GM08714 (cell line): ENCODE data around the gene TEX53.

ENCODE experiments used
- H3K4me3 ChIP-seq: fragments of 200-500 bp; sonication (Bioruptor generic); 2 replicates; pipeline ENCODE4 v1.5.1; 2014; ENCODE audit warnings: mild to moderate bottlenecking, low read length, inconsistent platforms
- ZNF274 ChIP-seq: IDR thresholded peaks from 2 replicates; pipeline ENCODE4 v1.6.1; 2012; ENCODE audit warnings: mild to moderate bottlenecking, low read depth, low read length

The TEX53 gene

DNA sequence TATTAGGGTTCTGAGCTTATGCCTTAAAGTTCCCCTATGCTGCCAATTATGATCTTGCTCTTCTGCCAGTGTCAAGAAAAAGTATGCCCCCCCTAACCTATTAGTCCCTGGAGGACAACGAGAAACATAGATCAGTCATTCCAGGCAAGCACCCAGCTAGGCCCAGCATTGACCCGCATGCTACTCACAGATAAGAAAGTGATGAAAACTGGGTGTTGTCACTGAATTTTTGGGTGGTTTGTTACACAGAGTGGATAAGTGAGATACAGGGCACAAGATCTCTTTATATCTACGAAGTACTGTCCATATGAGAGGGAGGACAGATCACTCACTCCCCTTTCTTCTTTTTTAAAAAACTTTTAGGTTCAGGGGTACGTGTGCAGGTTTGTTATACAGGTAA, 30.8 kb upstream of the TEX53 start:
- TF ChIP-seq ZNF274, result no peak
- no peak overlapping the region for H3K4me3 ChIP-seq

DNA sequence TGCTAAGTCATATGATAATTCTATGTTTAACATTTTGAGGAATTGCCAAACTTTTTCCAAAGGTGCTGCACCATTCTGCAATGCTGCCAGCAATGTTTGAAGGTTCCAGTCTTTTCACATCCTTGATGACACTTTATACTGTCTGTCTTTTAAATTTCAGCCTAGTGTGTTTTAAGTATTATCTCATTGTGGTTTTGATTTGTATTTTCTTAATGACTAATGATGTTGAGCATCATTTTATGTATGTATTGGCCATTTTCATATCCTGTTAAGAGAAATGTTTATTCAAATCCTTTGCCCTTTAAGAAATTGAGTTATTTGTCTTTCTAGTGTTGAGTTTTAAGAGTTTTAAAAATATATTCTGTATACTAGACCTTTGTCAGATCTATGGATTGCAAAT, 29.4 kb upstream of the TEX53 start:
- no peak overlapping the region for H3K4me3 ChIP-seq
- TF ChIP-seq ZNF274, result no peak

- no peak overlapping the region for H3K4me3 ChIP-seq
- TF ChIP-seq ZNF274, result no peak
These were observed 28.3 kb upstream of the TEX53 start for GRCh38 chr9:114685951-114686350.

DNA sequence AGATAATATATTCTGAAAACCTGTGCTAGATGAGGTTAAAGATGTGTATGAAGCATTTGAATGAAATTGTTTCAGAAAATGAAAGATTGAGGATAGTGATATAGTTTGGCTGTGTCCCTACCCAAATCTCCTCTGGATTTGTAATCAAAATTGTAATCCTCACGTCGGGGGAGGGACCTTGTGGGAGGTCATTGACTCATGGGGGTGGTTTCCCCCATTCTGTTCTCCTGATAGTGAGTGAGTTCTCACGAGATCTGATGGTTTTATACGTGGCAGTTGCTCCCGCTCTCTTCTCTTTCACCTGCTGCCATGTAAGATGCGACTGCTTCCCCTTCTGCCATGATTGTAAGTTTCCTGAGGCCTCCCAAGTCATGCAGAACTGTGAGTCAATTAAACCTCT, 26.4 kb upstream of the TEX53 start:
- H3K4me3 ChIP-seq, result no peak overlapping the region
- TF ChIP-seq ZNF274, result no peak

- H3K4me3 ChIP-seq, result no peak overlapping the region
- TF ChIP-seq ZNF274, result no peak
These were observed 25.2 kb upstream of the TEX53 start for GRCh38 chr9:114682846-114683245.

DNA sequence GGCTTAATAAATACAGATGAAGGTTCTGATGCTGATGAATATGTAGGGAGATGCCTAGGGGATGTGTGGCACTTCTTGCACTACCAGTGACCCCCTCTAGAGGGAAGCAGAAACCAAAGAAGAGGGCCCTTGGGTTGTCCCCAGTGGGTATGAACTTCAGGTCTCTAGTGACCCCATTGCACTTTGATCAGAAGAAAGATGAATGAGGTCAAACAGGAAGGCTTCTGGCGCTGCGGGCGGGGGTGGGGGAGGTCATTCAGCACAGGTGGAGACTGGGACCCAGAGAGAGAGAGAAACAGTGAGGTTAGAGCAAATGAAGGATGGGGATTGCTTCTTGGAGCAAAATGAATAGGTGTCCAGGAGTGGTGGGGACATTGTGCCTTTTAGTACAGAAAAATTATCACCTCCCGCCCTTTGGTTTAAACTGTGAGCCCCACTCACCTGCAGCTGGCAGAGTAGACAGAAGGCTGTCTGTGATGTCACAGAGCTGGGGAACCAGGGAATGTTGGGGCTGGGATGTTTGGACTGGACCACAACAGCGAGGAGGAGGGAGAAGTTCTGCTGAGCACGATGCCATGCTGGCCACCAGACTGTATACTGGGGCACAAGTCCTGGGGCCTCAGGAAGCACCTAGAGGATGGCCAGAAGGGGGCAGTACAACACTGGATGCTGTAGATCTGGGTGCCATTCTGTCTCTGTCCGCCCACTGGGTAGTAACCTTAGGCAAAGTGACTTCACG, 24.2 kb upstream of the TEX53 start, which contains the start of gene TEX48:
Gene TEX48 (minus strand): TSS at position 599 of the 739 bp plus-strand sequence. CDS start 10,469 bp downstream, outside the sequence.
- no peak within 1 kb of the TSS for H3K4me3 ChIP-seq
- no peak for TF ChIP-seq ZNF274

- H3K4me3 ChIP-seq, result no peak overlapping the region
- no peak for TF ChIP-seq ZNF274
These were observed 22.8 kb upstream of the TEX53 start for GRCh38 chr9:114680259-114681001.

GRCh38 chr9:114678795-114679194, 21.2 kb upstream of the TEX53 start:
- no peak overlapping the region for H3K4me3 ChIP-seq
- TF ChIP-seq ZNF274, result no peak

DNA sequence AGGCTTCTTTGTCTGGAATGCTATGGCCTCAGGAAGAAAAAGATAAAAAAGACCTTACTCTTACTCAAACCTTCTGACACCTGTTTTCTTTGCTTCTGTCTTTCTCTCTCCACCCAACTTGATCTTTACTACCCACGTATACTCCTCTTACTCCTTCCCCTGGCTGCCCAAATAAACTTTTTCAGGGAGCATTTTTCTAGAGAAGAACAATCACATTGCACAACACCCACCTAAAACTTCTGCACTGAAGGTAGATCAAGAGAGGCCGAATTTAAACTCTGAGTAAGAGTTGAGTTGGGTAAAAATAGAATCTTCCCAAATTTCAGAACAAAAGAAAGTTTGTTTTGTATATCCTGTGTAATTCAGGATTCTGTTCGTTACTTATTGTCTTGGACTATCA, 20.5 kb upstream of the TEX53 start:
- H3K4me3 ChIP-seq, result no peak overlapping the region
- TF ChIP-seq ZNF274, result no peak

GRCh38 chr9:114677418-114677817, 19.8 kb upstream of the TEX53 start:
- TF ChIP-seq ZNF274, result no peak
- no peak overlapping the region for H3K4me3 ChIP-seq

GRCh38 chr9:114676901-114677300, 19.3 kb upstream of the TEX53 start:
- TF ChIP-seq ZNF274, result no peak
- no peak overlapping the region for H3K4me3 ChIP-seq

DNA sequence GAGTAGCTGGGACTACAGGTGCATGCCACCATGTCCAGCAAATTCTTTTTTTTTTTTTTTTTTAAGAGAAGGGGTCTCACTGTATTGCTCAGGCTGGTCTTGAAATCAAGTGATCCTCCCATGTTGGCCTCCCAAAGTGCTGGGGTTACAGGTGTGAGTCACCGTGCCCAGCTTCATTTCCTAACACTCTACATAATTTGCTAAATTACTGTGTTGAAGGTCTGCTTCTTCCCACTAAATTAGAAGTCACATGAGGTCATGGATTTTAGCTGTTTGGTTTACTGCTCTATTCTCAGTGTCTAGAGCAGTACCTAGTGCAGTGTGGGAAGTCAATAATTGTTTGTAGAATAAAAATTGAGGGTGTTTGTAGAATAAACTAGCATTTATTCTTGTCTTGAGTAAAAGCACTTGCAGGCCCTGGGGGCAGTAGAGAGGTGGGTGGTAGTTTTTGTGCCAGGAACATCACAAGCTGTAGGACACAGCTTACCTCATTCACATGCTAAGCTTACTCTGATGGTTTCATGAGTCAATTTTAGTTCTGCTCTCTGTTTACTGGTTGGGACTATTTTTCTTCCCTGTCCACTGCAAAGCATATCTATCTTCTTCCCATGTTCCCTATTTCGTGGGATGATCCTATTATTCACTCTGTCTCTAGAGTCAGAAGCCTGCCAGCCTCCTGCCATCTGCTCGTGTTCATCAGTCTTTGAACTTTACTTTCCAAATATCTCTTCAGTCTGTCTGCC, 17.4 kb upstream of the TEX53 start:
- TF ChIP-seq ZNF274, result no peak
- no peak overlapping the region for H3K4me3 ChIP-seq

- H3K4me3 ChIP-seq, result no peak overlapping the region
These were observed 16.6 kb upstream of the TEX53 start for GRCh38 chr9:114674076-114674797.

GRCh38 chr9:114671605-114672004, 14.0 kb upstream of the TEX53 start:
- TF ChIP-seq ZNF274, result no peak
- H3K4me3 ChIP-seq, result no peak overlapping the region

More at GRCh38 chr9:114674076-114674797, 16.6 kb upstream of the TEX53 start:
- TF ChIP-seq ZNF274, result no peak
